WTC11 (cell line): ENCODE data around the gene LRRC38.

Source experiments
- CREM ChIP-seq: sonication (generic); formaldehyde crosslinking; IDR thresholded peaks from 2 replicates; pipeline ENCODE4 v1.8.1; 2022; ENCODE audit warnings: mild to moderate bottlenecking, missing genetic modification reagents, moderate library complexity
- TF ChIP-seq, protein P1 (sequence below): sonication (generic); formaldehyde crosslinking; conservative IDR thresholded peaks from 2 replicates; pipeline ENCODE4 v1.8.1; 2022; ENCODE audit warnings: mild to moderate bottlenecking, missing genetic modification reagents
- TF ChIP-seq, protein P2 (sequence below): fragments of 200-600 bp; IDR thresholded peaks from 2 replicates; pipeline ENCODE4 v1.8.0; 2022; ENCODE audit warnings: antibody characterized with exemption

DNA sequence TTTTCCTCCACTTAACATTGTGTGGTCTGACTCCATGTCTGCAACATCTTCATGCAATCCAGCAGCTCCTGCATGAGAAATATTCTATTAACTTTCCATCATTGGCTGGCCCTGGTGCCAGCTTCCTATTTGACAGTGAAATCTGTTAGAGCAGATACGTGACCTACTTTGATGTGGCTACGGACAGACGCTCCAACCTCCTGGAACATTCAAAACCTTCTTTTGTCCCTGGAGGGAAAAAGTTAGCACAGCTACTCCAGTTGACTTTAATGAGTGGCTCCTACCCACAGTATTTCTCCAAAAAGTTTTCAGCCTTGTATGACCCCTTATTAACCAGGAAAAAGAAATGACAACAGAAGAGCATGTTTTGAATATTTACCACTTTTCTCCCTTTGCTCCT lies 81.6 kb downstream of the LRRC38 start:
- TF ChIP-seq CREM (CRISPR knock-in tag): no peak
- TF ChIP-seq, protein P1, sequence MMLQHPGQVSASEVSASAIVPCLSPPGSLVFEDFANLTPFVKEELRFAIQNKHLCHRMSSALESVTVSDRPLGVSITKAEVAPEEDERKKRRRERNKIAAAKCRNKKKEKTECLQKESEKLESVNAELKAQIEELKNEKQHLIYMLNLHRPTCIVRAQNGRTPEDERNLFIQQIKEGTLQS (CRISPR knock-in tag): no peak
- TF ChIP-seq, protein P2, sequence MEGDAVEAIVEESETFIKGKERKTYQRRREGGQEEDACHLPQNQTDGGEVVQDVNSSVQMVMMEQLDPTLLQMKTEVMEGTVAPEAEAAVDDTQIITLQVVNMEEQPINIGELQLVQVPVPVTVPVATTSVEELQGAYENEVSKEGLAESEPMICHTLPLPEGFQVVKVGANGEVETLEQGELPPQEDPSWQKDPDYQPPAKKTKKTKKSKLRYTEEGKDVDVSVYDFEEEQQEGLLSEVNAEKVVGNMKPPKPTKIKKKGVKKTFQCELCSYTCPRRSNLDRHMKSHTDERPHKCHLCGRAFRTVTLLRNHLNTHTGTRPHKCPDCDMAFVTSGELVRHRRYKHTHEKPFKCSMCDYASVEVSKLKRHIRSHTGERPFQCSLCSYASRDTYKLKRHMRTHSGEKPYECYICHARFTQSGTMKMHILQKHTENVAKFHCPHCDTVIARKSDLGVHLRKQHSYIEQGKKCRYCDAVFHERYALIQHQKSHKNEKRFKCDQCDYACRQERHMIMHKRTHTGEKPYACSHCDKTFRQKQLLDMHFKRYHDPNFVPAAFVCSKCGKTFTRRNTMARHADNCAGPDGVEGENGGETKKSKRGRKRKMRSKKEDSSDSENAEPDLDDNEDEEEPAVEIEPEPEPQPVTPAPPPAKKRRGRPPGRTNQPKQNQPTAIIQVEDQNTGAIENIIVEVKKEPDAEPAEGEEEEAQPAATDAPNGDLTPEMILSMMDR: no peak
